ENCODE measurements around the gene PRKN. TPM values are rescaled to one million over a fixed set of nuclear protein-coding genes. Genes with fewer than 3 reads are reported as not detected.

The PRKN gene
- total RNA-seq, 1 experiment from 2014 or later, result 1.2 TPM

DNA sequence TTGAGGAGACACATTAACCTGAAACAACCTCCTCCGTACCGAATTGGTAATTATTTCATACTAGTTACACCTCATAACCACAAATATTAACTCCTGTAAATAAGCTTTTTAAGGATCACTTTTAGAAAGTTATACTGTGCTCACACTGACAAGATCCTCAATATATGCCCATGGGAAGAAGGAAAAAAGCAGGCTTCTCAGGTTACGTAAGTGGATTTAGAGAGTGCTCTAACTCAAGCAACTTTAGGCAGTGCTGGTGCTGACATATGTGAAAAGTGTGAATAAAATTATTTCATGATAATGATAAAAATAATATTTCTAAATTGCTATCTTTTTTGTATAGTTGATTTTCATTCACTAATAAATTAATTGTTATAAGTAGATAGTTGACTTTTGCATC is 76.1 kb downstream of the PRKN start:
- no peak overlapping the region for H3K27ac ChIP-seq (ENCODE audit: low read depth, low read length, poor library complexity, severe bottlenecking)
- intact Hi-C loops (cut with micrococcal nuclease; ENCODE audit: unreplicated experiment), result no loop called here
- no peaks in the 10 kb centered on the region for H3K27me3 ChIP-seq (replicated peaks; ENCODE audit: insufficient read depth, low read depth, low read length, poor library complexity)
- DNase-seq (ENCODE audit: low spot score), result no peak
- no peak for TF ChIP-seq EZH2 (IDR thresholded peaks at IDR 0.05; ENCODE audit: borderline replicate concordance, low read depth, low read length, poor library complexity, severe bottlenecking)
- TF ChIP-seq, protein P1, sequence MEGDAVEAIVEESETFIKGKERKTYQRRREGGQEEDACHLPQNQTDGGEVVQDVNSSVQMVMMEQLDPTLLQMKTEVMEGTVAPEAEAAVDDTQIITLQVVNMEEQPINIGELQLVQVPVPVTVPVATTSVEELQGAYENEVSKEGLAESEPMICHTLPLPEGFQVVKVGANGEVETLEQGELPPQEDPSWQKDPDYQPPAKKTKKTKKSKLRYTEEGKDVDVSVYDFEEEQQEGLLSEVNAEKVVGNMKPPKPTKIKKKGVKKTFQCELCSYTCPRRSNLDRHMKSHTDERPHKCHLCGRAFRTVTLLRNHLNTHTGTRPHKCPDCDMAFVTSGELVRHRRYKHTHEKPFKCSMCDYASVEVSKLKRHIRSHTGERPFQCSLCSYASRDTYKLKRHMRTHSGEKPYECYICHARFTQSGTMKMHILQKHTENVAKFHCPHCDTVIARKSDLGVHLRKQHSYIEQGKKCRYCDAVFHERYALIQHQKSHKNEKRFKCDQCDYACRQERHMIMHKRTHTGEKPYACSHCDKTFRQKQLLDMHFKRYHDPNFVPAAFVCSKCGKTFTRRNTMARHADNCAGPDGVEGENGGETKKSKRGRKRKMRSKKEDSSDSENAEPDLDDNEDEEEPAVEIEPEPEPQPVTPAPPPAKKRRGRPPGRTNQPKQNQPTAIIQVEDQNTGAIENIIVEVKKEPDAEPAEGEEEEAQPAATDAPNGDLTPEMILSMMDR (conservative IDR thresholded peaks at IDR 0.05; ENCODE audit: low read depth, low read length), result no peak
- H3K4me1 ChIP-seq (ENCODE audit: insufficient read depth, low read length, poor library complexity, severe bottlenecking), result no peaks in the 10 kb centered on the region
- ChIA-PET CTCF (no interaction called here), POLR2A (ENCODE audit: low non-redundant PET) (no interaction called here)
- no peak overlapping the region for H3K4me3 ChIP-seq (ENCODE audit: low read depth, low read length, poor library complexity, severe bottlenecking)
- no TSS peak for BruUV-seq (replicated peaks)
- no peaks in the 10 kb centered on the region for H3K36me3 ChIP-seq (ENCODE audit: insufficient read depth, low read length, poor library complexity, severe bottlenecking)
- H3K9me3 ChIP-seq (ENCODE audit: low read depth, low read length, poor library complexity, severe bottlenecking), result no peaks in the 10 kb centered on the region

DNA sequence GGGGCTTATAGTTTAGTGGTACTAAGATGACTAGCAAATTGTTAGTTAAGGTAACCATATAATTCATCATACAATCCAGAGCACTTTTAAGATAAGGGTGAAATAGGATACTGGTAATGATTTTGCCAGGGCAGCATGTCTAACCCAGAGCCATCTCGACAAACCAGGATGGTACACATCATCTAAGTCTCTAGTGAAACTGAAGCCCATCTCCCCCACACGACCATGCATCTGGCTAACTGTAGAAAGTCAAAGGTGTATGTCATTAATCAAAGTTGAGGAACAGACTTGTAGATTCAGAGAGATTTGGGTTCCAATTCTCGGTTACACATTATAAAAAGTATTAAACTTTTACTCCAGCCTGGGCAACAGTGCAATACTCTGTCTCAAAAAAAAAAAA is 78.3 kb downstream of the PRKN start:
- no peak for DNase-seq (ENCODE audit: low spot score)
- Histone ChIP-seq H3K4me1 (ENCODE audit: insufficient read depth, low read length, poor library complexity, severe bottlenecking) (no peaks in the 10 kb centered on the region), H3K27me3 (replicated peaks; ENCODE audit: insufficient read depth, low read depth, low read length, poor library complexity) (no peaks in the 10 kb centered on the region), H3K27ac (ENCODE audit: low read depth, low read length, poor library complexity, severe bottlenecking) (no peak overlapping the region), H3K36me3 (ENCODE audit: insufficient read depth, low read length, poor library complexity, severe bottlenecking) (no peaks in the 10 kb centered on the region), H3K9me3 (ENCODE audit: low read depth, low read length, poor library complexity, severe bottlenecking) (no peaks in the 10 kb centered on the region), H3K4me3 (ENCODE audit: low read depth, low read length, poor library complexity, severe bottlenecking) (no peak overlapping the region)
- intact Hi-C loops (cut with micrococcal nuclease; ENCODE audit: unreplicated experiment), result no loop called here
- no TSS peak for BruUV-seq (replicated peaks)
- CTCF ChIA-PET, result no interaction called here
- TF ChIP-seq EZH2 (IDR thresholded peaks at IDR 0.05; ENCODE audit: borderline replicate concordance, low read depth, low read length, poor library complexity, severe bottlenecking), result no peak
- TF ChIP-seq, protein P1 (conservative IDR thresholded peaks at IDR 0.05; ENCODE audit: low read depth, low read length), result no peak
- POLR2A ChIA-PET (ENCODE audit: low non-redundant PET), result no interaction called here

DNA sequence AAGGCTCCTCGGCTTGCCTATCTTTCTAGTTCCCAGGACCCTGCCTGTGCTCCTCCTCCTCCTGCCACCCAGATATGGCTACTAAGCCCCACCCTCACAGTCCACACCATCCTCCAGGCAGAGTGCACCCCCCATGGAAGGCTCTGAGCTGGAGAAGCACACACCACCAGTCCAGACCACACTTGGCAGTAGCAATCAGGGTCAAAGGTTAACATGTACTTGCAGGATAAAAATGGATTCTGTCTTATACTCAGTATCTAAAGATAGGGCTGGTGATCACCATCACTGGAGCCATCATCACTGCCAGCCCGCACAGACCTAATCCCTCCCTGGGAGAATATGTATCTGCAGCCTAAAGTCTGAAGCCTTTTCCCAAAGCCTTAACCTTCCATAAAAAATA is 83.4 kb downstream of the PRKN start:
- TF ChIP-seq EZH2 (IDR thresholded peaks at IDR 0.05; ENCODE audit: borderline replicate concordance, low read depth, low read length, poor library complexity, severe bottlenecking), result no peak
- TF ChIP-seq, protein P1 (conservative IDR thresholded peaks at IDR 0.05; ENCODE audit: low read depth, low read length), result no peak
- DNase-seq (ENCODE audit: low spot score), result no peak
- no peaks in the 10 kb centered on the region for H3K9me3 ChIP-seq (ENCODE audit: low read depth, low read length, poor library complexity, severe bottlenecking)
- ChIA-PET CTCF (no interaction called here), POLR2A (ENCODE audit: low non-redundant PET) (no interaction called here)
- H3K36me3 ChIP-seq (ENCODE audit: insufficient read depth, low read length, poor library complexity, severe bottlenecking), result no peaks in the 10 kb centered on the region
- no peaks in the 10 kb centered on the region for H3K27me3 ChIP-seq (replicated peaks; ENCODE audit: insufficient read depth, low read depth, low read length, poor library complexity)
- no peak overlapping the region for H3K4me3 ChIP-seq (ENCODE audit: low read depth, low read length, poor library complexity, severe bottlenecking)
- H3K27ac ChIP-seq (ENCODE audit: low read depth, low read length, poor library complexity, severe bottlenecking), result no peak overlapping the region
- no peaks in the 10 kb centered on the region for H3K4me1 ChIP-seq (ENCODE audit: insufficient read depth, low read length, poor library complexity, severe bottlenecking)
- intact Hi-C loops (cut with micrococcal nuclease; ENCODE audit: unreplicated experiment), result no loop called here
- BruUV-seq (replicated peaks), result no TSS peak

All from A673 (cell line).